Activated CD8-positive, alpha-beta memory T cell treated with anti-CD3 and anti-CD28 coated beads for 4 hours (primary cell): ENCODE measurements around the gene UNC93A.

Experiments used
- DNase-seq, 2 donors: peaks; one replicate each; pipeline ENCODE4 v3.0.0-alpha.2; 2020; ENCODE audit warnings: low read depth in 2 of 2

UNC93A gene

GRCh38 chr6:167293088-167293589 lies 2.0 kb downstream of the UNC93A start:
- no peak for DNase-seq

GRCh38 chr6:167293590-167294091 lies 2.5 kb downstream of the UNC93A start:
- no peak for DNase-seq

- DNase-seq, result no peak
Measured at GRCh38 chr6:167294241-167294640, 3.1 kb downstream of the UNC93A start.

- DNase-seq, result no peak
Measured at GRCh38 chr6:167294651-167295494, 3.8 kb downstream of the UNC93A start.

- no peak for DNase-seq
Measured at GRCh38 chr6:167295495-167296292, 4.6 kb downstream of the UNC93A start.

GRCh38 chr6:167296293-167296690 lies 5.2 kb downstream of the UNC93A start:
- DNase-seq, result no peak

- no peak for DNase-seq
Measured at GRCh38 chr6:167296902-167297301, 5.8 kb downstream of the UNC93A start.

- no peak for DNase-seq
Measured at GRCh38 chr6:167298127-167298526, 7.0 kb downstream of the UNC93A start.

- DNase-seq, result no peak
Measured at GRCh38 chr6:167299641-167300308, 8.7 kb downstream of the UNC93A start.

- no peak for DNase-seq
Measured at GRCh38 chr6:167300902-167301777, 10.0 kb downstream of the UNC93A start.

GRCh38 chr6:167302074-167302473 lies 11.0 kb downstream of the UNC93A start:
- no peak for DNase-seq

GRCh38 chr6:167302796-167303195 lies 11.7 kb downstream of the UNC93A start:
- DNase-seq, result no peak

- no peak for DNase-seq
Measured at GRCh38 chr6:167303675-167304625, 12.8 kb downstream of the UNC93A start.

GRCh38 chr6:167304912-167305311 lies 13.8 kb downstream of the UNC93A start:
- DNase-seq, result no peak

- DNase-seq, result no peak
Measured at GRCh38 chr6:167305796-167306195, 14.7 kb downstream of the UNC93A start.

GRCh38 chr6:167306401-167306998 lies 15.4 kb downstream of the UNC93A start:
- no peak for DNase-seq

- DNase-seq, result no peak
Measured at GRCh38 chr6:167307342-167307955, 16.3 kb downstream of the UNC93A start.

GRCh38 chr6:167308207-167308606 lies 17.1 kb downstream of the UNC93A start:
- DNase-seq, result no peak
